Parathyroid adenoma (tissue), 2 donors: ENCODE results near the gene HELLS.

Experiments
- H2AFZ ChIP-seq: fragments of 300-600 bp; sonication (generic); one replicate; pipeline ENCODE4 v1.7.0; 2017; ENCODE audit warnings: antibody characterized with exemption, mild to moderate bottlenecking
- H3K27ac ChIP-seq: fragments of 300-600 bp; sonication (generic); one replicate; pipeline ENCODE4 v1.7.0; 2017
- H3K27me3 ChIP-seq: fragments of 300-600 bp; sonication (generic); one replicate; pipeline ENCODE4 v1.7.0; 2017; ENCODE audit warnings: low read length; ENCODE audit not compliant: control insufficient read depth, insufficient read depth
- H3K36me3 ChIP-seq: fragments of 300-600 bp; sonication (generic); one replicate; pipeline ENCODE4 v1.7.0; 2017; ENCODE audit warnings: low read length; ENCODE audit not compliant: control insufficient read depth, insufficient read depth
- H3K4me1 ChIP-seq: fragments of 300-600 bp; sonication (generic); one replicate; pipeline ENCODE4 v1.7.0; 2017; ENCODE audit warnings: control low read depth
- H3K4me2 ChIP-seq: fragments of 300-600 bp; sonication (generic); one replicate; pipeline ENCODE4 v1.7.0; 2017; ENCODE audit warnings: low read length
- H3K4me3 ChIP-seq: fragments of 300-600 bp; sonication (generic); one replicate; pipeline ENCODE4 v1.7.0; 2017; ENCODE audit warnings: low read depth, low read length
- H3K79me2 ChIP-seq: fragments of 300-600 bp; sonication (generic); one replicate; pipeline ENCODE4 v1.7.0; 2017; ENCODE audit warnings: control low read depth
- H3K9ac ChIP-seq: fragments of 300-600 bp; sonication (generic); one replicate; pipeline ENCODE4 v1.7.0; 2017; ENCODE audit warnings: mild to moderate bottlenecking
- H3K9me3 ChIP-seq: fragments of 300-600 bp; sonication (generic); one replicate; pipeline ENCODE4 v1.7.0; 2017; ENCODE audit warnings: low read length; ENCODE audit not compliant: control insufficient read depth
- CTCF ChIP-seq: fragments of 300-600 bp; sonication (generic); IDR thresholded peaks from one replicate; pipeline ENCODE4 v1.7.0; 2017; ENCODE audit warnings: antibody characterized with exemption, mild to moderate bottlenecking
- donor health status: primary hyperparathyroidism.

Gene HELLS

GRCh38 chr10:94545391-94546048, at the start of gene HELLS:
Gene HELLS, plus strand, starts transcription at chr10:94545788. Its CDS starts 134 bp downstream, at chr10:94545922.
- no peaks in the 10 kb centered on the region for H3K9me3 ChIP-seq
- peak within 1 kb of the TSS; percentile 58 for H3K4me3 ChIP-seq
- peak within 1 kb of the TSS; percentile 95 for H3K4me2 ChIP-seq
- no peaks in the 10 kb centered on the region for H3K36me3 ChIP-seq
- no peaks in the 10 kb centered on the region for H3K79me2 ChIP-seq
- H3K4me1 ChIP-seq, result peaks cover 3% of the 10 kb centered on the region
- TF ChIP-seq CTCF, result no peak
- peak within 1 kb of the TSS; percentile 91 for H2AFZ ChIP-seq
- H3K27ac ChIP-seq, result peak within 1 kb of the TSS; percentile 26
- no peak within 1 kb of the TSS for H3K9ac ChIP-seq
- no peaks in the 10 kb centered on the region for H3K27me3 ChIP-seq

DNA sequence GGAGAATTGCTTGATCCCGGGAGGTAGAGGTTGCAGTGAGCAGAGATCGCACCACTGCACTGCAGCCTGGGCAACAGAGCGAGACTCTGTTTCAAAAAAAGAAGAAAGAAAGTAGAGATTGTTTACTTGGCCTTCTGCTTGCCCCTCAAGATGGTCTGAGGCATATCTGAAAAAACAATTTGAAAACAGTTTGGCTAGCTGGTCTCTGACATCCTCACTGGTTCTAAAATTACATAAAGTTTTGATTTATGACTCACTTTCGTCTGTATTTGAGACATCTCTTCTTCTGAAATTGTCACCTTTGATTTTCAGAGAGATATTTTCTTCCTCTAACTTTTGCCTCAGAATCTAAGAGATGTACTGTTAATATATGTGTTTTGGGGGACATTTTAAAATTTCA, 49.6 kb upstream of the HELLS start:
- no peak overlapping the region for H2AFZ ChIP-seq
- H3K27ac ChIP-seq, result no peak overlapping the region
- H3K27me3 ChIP-seq, result no peaks in the 10 kb centered on the region
- no peaks in the 10 kb centered on the region for H3K4me1 ChIP-seq
- H3K4me3 ChIP-seq, result no peak overlapping the region
- no peaks in the 10 kb centered on the region for H3K79me2 ChIP-seq
- no peak overlapping the region for H3K4me2 ChIP-seq
- H3K36me3 ChIP-seq, result no peaks in the 10 kb centered on the region
- no peaks in the 10 kb centered on the region for H3K9me3 ChIP-seq
- H3K9ac ChIP-seq, result no peak overlapping the region
- no peak for TF ChIP-seq CTCF

- no peak overlapping the region for H3K27ac ChIP-seq
- TF ChIP-seq CTCF, result no peak
- H3K27me3 ChIP-seq, result no peaks in the 10 kb centered on the region
- no peak overlapping the region for H3K4me2 ChIP-seq
- no peak overlapping the region for H2AFZ ChIP-seq
- no peak overlapping the region for H3K4me3 ChIP-seq
- H3K4me1 ChIP-seq, result no peaks in the 10 kb centered on the region
- H3K9me3 ChIP-seq, result no peaks in the 10 kb centered on the region
- no peaks in the 10 kb centered on the region for H3K36me3 ChIP-seq
- no peak overlapping the region for H3K9ac ChIP-seq
- H3K79me2 ChIP-seq, result no peaks in the 10 kb centered on the region
Observed at GRCh38 chr10:94496646-94497045, 48.9 kb upstream of the HELLS start.

GRCh38 chr10:94500063-94500462, 45.5 kb upstream of the HELLS start:
- Histone ChIP-seq H2AFZ (no peak overlapping the region), H3K27ac (no peak overlapping the region), H3K4me3 (no peak overlapping the region), H3K9me3 (no peaks in the 10 kb centered on the region), H3K27me3 (no peaks in the 10 kb centered on the region), H3K4me2 (no peak overlapping the region), H3K9ac (no peak overlapping the region), H3K36me3 (no peaks in the 10 kb centered on the region), H3K4me1 (no peaks in the 10 kb centered on the region), H3K79me2 (no peaks in the 10 kb centered on the region)
- no peak for TF ChIP-seq CTCF
